Left lung (tissue), 10 donors: ENCODE measurements around the gene CORO7. TPM values are rescaled to one million over a fixed set of nuclear protein-coding genes. Genes with fewer than 3 reads are reported as not detected.

ENCODE experiments used
- ATAC-seq: fragments of 200-7000 bp; cut with Tn5 transposase; one replicate; pipeline ENCODE4 v1.9.1; 2020; ENCODE audit warnings: moderate library complexity
- DNase-seq, 4 donors: peaks; one replicate each; pipeline ENCODE4 v3.0.0-alpha.2; 2013 to 2020
- H3K27ac ChIP-seq, 2 donors: fragments of 200-600 bp; sonication (generic) in 1 of 2; one replicate each; pipeline versions ENCODE4 v1.5.0 to v1.8.0; 2020 to 2021
- H3K27me3 ChIP-seq, 2 donors: fragments of 200-600 bp; sonication (generic) in 1 of 2; one replicate each; pipeline versions ENCODE4 v1.5.0 to v1.8.0; 2020 to 2021
- H3K36me3 ChIP-seq, 2 donors: fragments of 200-600 bp; sonication (generic) in 1 of 2; one replicate each; pipeline versions ENCODE4 v1.5.0 to v1.8.0; 2020 to 2021
- H3K4me1 ChIP-seq, 2 donors: fragments of 200-600 bp; one replicate each; pipeline ENCODE4 v1.8.0; 2021
- H3K4me3 ChIP-seq, 2 donors: fragments of 200-600 bp; sonication (generic) in 1 of 2; one replicate each; pipeline versions ENCODE4 v1.5.0 to v1.8.0; 2020 to 2021; ENCODE audit warnings: mild to moderate bottlenecking in 1 of 2
- H3K9me3 ChIP-seq, 2 donors: fragments of 200-600 bp; sonication (generic) in 1 of 2; one replicate each; pipeline versions ENCODE4 v1.5.0 to v1.8.0; 2020 to 2021
- CTCF ChIP-seq, 2 donors: fragments of 200-600 bp; sonication (generic) in 1 of 2; IDR thresholded peaks; one replicate each; pipeline versions ENCODE4 v1.5.0 to v1.8.0; 2021; ENCODE audit warnings: antibody characterized with exemption in 2 of 2
- intact Hi-C, 2 donors: fragments of 100-400 bp; cut with DNase I; formaldehyde crosslinking; loops; one replicate each; pipeline versions ENCODE4 v1.11.2 to v1.14.2; 2022
- polyA plus RNA-seq, 6 donors: library from polyadenylated mRNA; unstranded; fragments of 120-200 nt; gene quantifications; one replicate each; pipeline ENCODE4 v1.2.1, GENCODE V29; 2013; ENCODE audit not compliant: insufficient read length in 6 of 6
- total RNA-seq, 2 donors: library from RNA; stranded (reverse); fragmentation: NEBNext Ultra II Directional; extraction: Animal tissue kit (Norgen Biotek cat#: 25700); gene quantifications; one replicate each; pipeline ENCODE4 v1.2.1, GENCODE V29; 2021
- donor health status: DM: no; HTN: yes; CAD: no.
- donor health status: DM: no; HTN: no; CAD: no.

Gene CORO7
- total and polyA plus RNA-seq, 8 donors: 15.7 to 81.7 (median 21.6) TPM

GRCh38 chr16:4450430-4450829 is 34.0 kb upstream of the CORO7 start:
- H3K9me3 ChIP-seq: no peaks in the 10 kb centered on the region
- H3K4me3 ChIP-seq: no peak overlapping the region
- peaks cover 0 to 96% of the 10 kb centered on the region in 2 donors for H3K36me3 ChIP-seq
- no peak for TF ChIP-seq CTCF (IDR thresholded peaks at IDR 0.05)
- no peaks in the 10 kb centered on the region for H3K27me3 ChIP-seq
- H3K27ac ChIP-seq: no peak overlapping the region
- intact Hi-C loops: no loop called here
- DNase-seq: no peak
- ATAC-seq: no peak
- no peaks in the 10 kb centered on the region for H3K4me1 ChIP-seq

- Histone ChIP-seq H3K27me3 (no peaks in the 10 kb centered on the region), H3K4me3 (no peak overlapping the region), H3K27ac (no peak overlapping the region), H3K4me1 (no peaks in the 10 kb centered on the region), H3K9me3 (no peaks in the 10 kb centered on the region), H3K36me3 (peaks cover 0 to 100% of the 10 kb centered on the region in 2 donors)
- intact Hi-C loops: no loop called here
- ATAC-seq (no peak), DNase-seq (no peak)
- no peak for TF ChIP-seq CTCF (IDR thresholded peaks at IDR 0.05)
These were observed 27.6 kb upstream of the CORO7 start for GRCh38 chr16:4443986-4444385.

GRCh38 chr16:4443271-4443670 is 26.9 kb upstream of the CORO7 start:
- H3K9me3 ChIP-seq: no peaks in the 10 kb centered on the region
- ATAC-seq: no peak
- no peaks in the 10 kb centered on the region for H3K4me1 ChIP-seq
- no peak overlapping the region for H3K27ac ChIP-seq
- no peaks in the 10 kb centered on the region for H3K27me3 ChIP-seq
- peaks cover 0 to 100% of the 10 kb centered on the region in 2 donors for H3K36me3 ChIP-seq
- no peak for DNase-seq
- H3K4me3 ChIP-seq: no peak overlapping the region
- intact Hi-C loops: no loop called here
- TF ChIP-seq CTCF (IDR thresholded peaks at IDR 0.05): no peak

- Histone ChIP-seq H3K27me3 (no peaks in the 10 kb centered on the region), H3K27ac (no peak overlapping the region), H3K4me1 (no peaks in the 10 kb centered on the region), H3K9me3 (no peaks in the 10 kb centered on the region), H3K36me3 (peaks cover 0 to 100% of the 10 kb centered on the region in 2 donors), H3K4me3 (no peak overlapping the region)
- DNase-seq (no peak), ATAC-seq (no peak)
- no peak for TF ChIP-seq CTCF (IDR thresholded peaks at IDR 0.05)
- intact Hi-C loops: no loop called here
These were observed 26.0 kb upstream of the CORO7 start for GRCh38 chr16:4442371-4442770.

GRCh38 chr16:4437366-4437765 is 21.0 kb upstream of the CORO7 start:
- TF ChIP-seq CTCF (IDR thresholded peaks at IDR 0.05): no peak
- H3K4me1 ChIP-seq: no peaks in the 10 kb centered on the region
- intact Hi-C loops: no loop called here
- no peak overlapping the region for H3K27ac ChIP-seq
- no peak overlapping the region for H3K4me3 ChIP-seq
- no peak for ATAC-seq
- DNase-seq: no peak
- no peaks in the 10 kb centered on the region for H3K9me3 ChIP-seq
- H3K36me3 ChIP-seq: peaks cover 0 to 91% of the 10 kb centered on the region in 2 donors
- no peaks in the 10 kb centered on the region for H3K27me3 ChIP-seq
